Measurements from ENCODE around the gene DSCAML1. TPM values are rescaled to one million over a fixed set of nuclear protein-coding genes. Genes with fewer than 3 reads are reported as not detected.

DSCAML1 gene
- total RNA-seq, 1 experiment from 2014 or later, result 0.15 TPM

DNA sequence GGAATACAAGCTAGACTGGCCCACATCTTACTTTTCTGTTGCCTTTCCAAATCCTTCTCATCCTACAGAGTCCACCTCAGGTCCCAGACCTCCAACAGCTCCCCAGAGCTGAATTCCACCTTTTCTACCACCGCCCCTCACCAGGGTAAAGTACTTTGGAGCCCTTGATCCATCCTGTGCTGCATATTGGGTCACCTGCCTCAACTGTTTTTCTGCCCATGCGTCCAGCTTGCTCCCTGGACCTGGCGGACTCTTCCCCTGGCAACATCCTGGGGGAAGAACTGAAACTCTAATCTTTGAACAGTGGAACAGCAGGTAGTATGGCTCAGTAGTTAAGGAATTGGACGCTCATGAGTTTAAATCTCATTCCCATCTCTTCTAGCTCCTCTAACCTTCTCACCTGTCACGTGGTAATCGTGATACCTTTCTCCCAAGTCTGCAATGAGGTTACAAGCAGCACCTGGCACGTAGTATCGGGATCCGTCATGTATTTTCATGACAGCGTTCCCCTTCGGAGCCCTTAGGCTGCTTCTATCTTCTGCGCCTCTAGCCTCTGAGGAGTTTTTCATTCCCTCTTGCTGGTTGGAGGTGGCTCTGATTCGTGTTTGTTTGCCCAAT lies 371.2 kb downstream of the DSCAML1 start:
- Histone ChIP-seq H2BK15ac (ENCODE audit: low read depth, low read length) (no peak overlapping the region), H2BK20ac (ENCODE audit: low read depth, low read length, poor library complexity, severe bottlenecking) (no peak overlapping the region), H4K8ac (replicated peaks; ENCODE audit: insufficient read length, low read depth, low read length) (no peak overlapping the region), H3K4ac (ENCODE audit: low read depth, low read length) (no peak overlapping the region), H3K27me3 (ENCODE audit: insufficient read depth, low read length) (no peaks in the 10 kb centered on the region), H3K4me1 (ENCODE audit: insufficient read depth, low read length) (no peaks in the 10 kb centered on the region), H4K20me1 (ENCODE audit: control insufficient read depth, insufficient read depth, insufficient read length) (no peaks in the 10 kb centered on the region), H3K79me2 (ENCODE audit: insufficient read depth, low read length) (no peaks in the 10 kb centered on the region), H2AFZ (ENCODE audit: low read length) (no peak overlapping the region), H2BK12ac (ENCODE audit: insufficient read length, low read depth, low read length) (no peak overlapping the region), H2AK5ac (ENCODE audit: insufficient read length, low read length) (no peak overlapping the region), H4K5ac (ENCODE audit: insufficient read length, low read depth, low read length) (no peak overlapping the region), H2BK5ac (ENCODE audit: insufficient read length, low read length) (no peak overlapping the region), H3K23me2 (ENCODE audit: insufficient read length, low read depth, low read length, poor library complexity, severe bottlenecking) (no peaks in the 10 kb centered on the region), H4K91ac (ENCODE audit: insufficient read length, low read depth, low read length) (no peak overlapping the region), H3K79me1 (ENCODE audit: insufficient read depth, low read depth, low read length, poor library complexity, severe bottlenecking) (no peaks in the 10 kb centered on the region), H3K9me3 (ENCODE audit: control insufficient read depth, low read depth, low read length) (no peaks in the 10 kb centered on the region), H3K18ac (ENCODE audit: insufficient read length, low read depth, low read length) (no peak overlapping the region), H3K23ac (ENCODE audit: insufficient read length, low read depth, low read length) (no peak overlapping the region), H3K4me2 (ENCODE audit: insufficient read depth, insufficient read length, low read length) (no peak overlapping the region), H3K27ac (ENCODE audit: insufficient read length, low read depth, low read length) (no peak overlapping the region), H3T11ph (ENCODE audit: low read length) (no peak overlapping the region), H2BK120ac (ENCODE audit: low read depth, low read length, poor library complexity, severe bottlenecking) (no peak overlapping the region), H3K14ac (ENCODE audit: insufficient read depth, low read length) (no peak overlapping the region), H3K56ac (ENCODE audit: insufficient read length, low read depth, low read length) (no peak overlapping the region), H3K9ac (ENCODE audit: extremely low read depth, insufficient read length, low read length) (no peak overlapping the region)
- no CpG with 5 or more reads among the region's 13 CpGs for WGBS (ENCODE audit: extremely low coverage, insufficient read length, low lambda C conversion rate)
- Mint-ChIP-seq H3K9me3 (no peaks in the 10 kb centered on the region), H3K4me1 (peaks cover 22 to 47% of the 10 kb centered on the region in 2 experiments), H3K27ac (no peak overlapping the region), H3K36me3 (ENCODE audit: insufficient read depth in 1 of 3, low read depth in 3 of 3) (no peaks in the 10 kb centered on the region; a peak in 1 of 7 replicates), H3K27me3 (ENCODE audit: low read depth) (peaks cover 28% of the 10 kb centered on the region), H3K4me3 (no peak overlapping the region)
- TF ChIP-seq, protein P1, sequence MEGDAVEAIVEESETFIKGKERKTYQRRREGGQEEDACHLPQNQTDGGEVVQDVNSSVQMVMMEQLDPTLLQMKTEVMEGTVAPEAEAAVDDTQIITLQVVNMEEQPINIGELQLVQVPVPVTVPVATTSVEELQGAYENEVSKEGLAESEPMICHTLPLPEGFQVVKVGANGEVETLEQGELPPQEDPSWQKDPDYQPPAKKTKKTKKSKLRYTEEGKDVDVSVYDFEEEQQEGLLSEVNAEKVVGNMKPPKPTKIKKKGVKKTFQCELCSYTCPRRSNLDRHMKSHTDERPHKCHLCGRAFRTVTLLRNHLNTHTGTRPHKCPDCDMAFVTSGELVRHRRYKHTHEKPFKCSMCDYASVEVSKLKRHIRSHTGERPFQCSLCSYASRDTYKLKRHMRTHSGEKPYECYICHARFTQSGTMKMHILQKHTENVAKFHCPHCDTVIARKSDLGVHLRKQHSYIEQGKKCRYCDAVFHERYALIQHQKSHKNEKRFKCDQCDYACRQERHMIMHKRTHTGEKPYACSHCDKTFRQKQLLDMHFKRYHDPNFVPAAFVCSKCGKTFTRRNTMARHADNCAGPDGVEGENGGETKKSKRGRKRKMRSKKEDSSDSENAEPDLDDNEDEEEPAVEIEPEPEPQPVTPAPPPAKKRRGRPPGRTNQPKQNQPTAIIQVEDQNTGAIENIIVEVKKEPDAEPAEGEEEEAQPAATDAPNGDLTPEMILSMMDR (conservative IDR thresholded peaks at IDR 0.05), result no peak
- DNase-seq, result no peak

Measured in H9 (cell line).